Keratinocyte (primary cell): ENCODE results near the gene BET1L. TPM values are rescaled to one million over a fixed set of nuclear protein-coding genes. Genes with fewer than 3 reads are reported as not detected.

Experiments
- DNase-seq: peaks from one replicate; pipeline ENCODE4 v3.0.0-alpha.2; 2011; ENCODE audit warnings: low read depth, missing footprints, low spot score
- FAIRE-seq: peaks from 2 replicates; lab custom pipeline; 2011; peaks lifted over from hg19 to GRCh38; lab: Jason Lieb, UNC
- H2AFZ ChIP-seq: 2 replicates; pipeline ENCODE4 v1.6.0; 2012; ENCODE audit warnings: low read length, control low read depth, inconsistent platforms; ENCODE audit not compliant: control insufficient read depth
- H3K27ac ChIP-seq: 2 replicates; pipeline ENCODE4 v1.5.1; 2011; ENCODE audit warnings: low read length; ENCODE audit not compliant: control insufficient read depth, insufficient read depth
- H3K27me3 ChIP-seq: 3 replicates; pipeline ENCODE4 v1.6.0; 2011; ENCODE audit warnings: low read length; ENCODE audit not compliant: control insufficient read depth, insufficient read depth; ENCODE audit errors: extremely low read depth
- H3K36me3 ChIP-seq, 2 experiments: 2 replicates in 1 of 2; 3 replicates in 1 of 2; pipeline ENCODE4 v1.5.1; 2011; ENCODE audit warnings: low read length in 2 of 2, mild to moderate bottlenecking in 1 of 2; ENCODE audit not compliant: control insufficient read depth in 2 of 2, insufficient read depth in 2 of 2; ENCODE audit errors: extremely low read depth in 1 of 2
- H3K4me1 ChIP-seq: 3 replicates; pipeline ENCODE4 v1.5.1; 2011; ENCODE audit warnings: low read length; ENCODE audit not compliant: control insufficient read depth, insufficient read depth; ENCODE audit errors: extremely low read depth
- H3K4me2 ChIP-seq: 3 replicates; pipeline ENCODE4 v1.6.0; 2011; ENCODE audit warnings: low read depth, low read length; ENCODE audit not compliant: control insufficient read depth, insufficient read depth; ENCODE audit errors: extremely low read depth
- H3K4me3 ChIP-seq, 3 experiments: fragments of 200-600 bp in 1 of 3; sonication (generic) in 1 of 3; 2 replicates in 2 of 3; 3 replicates in 1 of 3; pipeline ENCODE4 v1.5.1; 2011 to 2016; ENCODE audit warnings: low read length in 3 of 3, mild to moderate bottlenecking in 3 of 3, control low read depth in 2 of 3, inconsistent platforms in 1 of 3, low read depth in 1 of 3, mixed read lengths in 1 of 3, mixed run types in 1 of 3, moderate library complexity in 1 of 3; ENCODE audit not compliant: control insufficient read depth in 2 of 3, insufficient read depth in 2 of 3; ENCODE audit errors: extremely low read depth in 1 of 3
- H3K79me2 ChIP-seq: 2 replicates; pipeline ENCODE4 v1.6.0; 2012; ENCODE audit warnings: low read length; ENCODE audit not compliant: control insufficient read depth, insufficient read depth
- H3K9ac ChIP-seq: 3 replicates; pipeline ENCODE4 v1.6.0; 2011; ENCODE audit warnings: low read length; ENCODE audit not compliant: control insufficient read depth, insufficient read depth; ENCODE audit errors: extremely low read depth
- H3K9me1 ChIP-seq: 3 replicates; pipeline ENCODE4 v1.6.0; 2011; ENCODE audit warnings: low read length; ENCODE audit not compliant: control insufficient read depth, insufficient read depth; ENCODE audit errors: extremely low read depth
- H3K9me3 ChIP-seq: 2 replicates; pipeline ENCODE4 v1.5.1; 2012; ENCODE audit warnings: low read depth, low read length; ENCODE audit not compliant: control insufficient read depth
- H4K20me1 ChIP-seq: 3 replicates; pipeline ENCODE4 v1.6.0; 2011; ENCODE audit warnings: low read length; ENCODE audit not compliant: control insufficient read depth, insufficient read depth; ENCODE audit errors: extremely low read depth
- EZH2 ChIP-seq: IDR thresholded peaks from one replicate; pipeline ENCODE4 v1.6.1; 2012; ENCODE audit warnings: inconsistent platforms, mild to moderate bottlenecking, low read length, moderate library complexity
- dilution Hi-C: fragments of 300-500 bp; cut with MboI; formaldehyde crosslinking; loops from one replicate; pipeline ENCODE4 v1.7.0; 2020; ENCODE audit warnings: low sequenced_read_pairs; ENCODE audit not compliant: extremely low pct_ligation_motif_present
- polyA plus RNA-seq, 5 experiments: library from polyadenylated mRNA; depleted of rRNA in 3 of 5; stranded (reverse) in 3 of 5; stranded (forward) in 1 of 5; unstranded in 1 of 5; fragments of >200 nt; gene quantifications; 1 replicate in 1 of 5; 2 replicates in 3 of 5; 3 replicates in 1 of 5; pipeline versions ENCODE4 v1.2.1 to v1.2.3, GENCODE V29; 2011 to 2012; ENCODE audit warnings: missing spikeins in 2 of 5, low read depth in 1 of 5, low replicate concordance in 1 of 5
- TF ChIP-seq, protein P1 (sequence below), 3 experiments: IDR thresholded peaks in 1 of 3; conservative IDR thresholded peaks in 1 of 3; optimal IDR thresholded peaks in 1 of 3; 2 replicates in 2 of 3; 3 replicates in 1 of 3; pipeline versions ENCODE3 to v1.5.1; 2011; ENCODE audit warnings: low read length in 3 of 3, mild to moderate bottlenecking in 3 of 3, moderate library complexity in 2 of 3, control low read depth in 1 of 3, inconsistent platforms in 1 of 3; ENCODE audit not compliant: insufficient read depth in 2 of 3; ENCODE audit errors: extremely low read depth in 1 of 3

BET1L gene
- polyA plus RNA-seq, 1 donor (not counting 4 experiments of a cell fraction or from before 2014, with no cell fraction given), result 27.0 TPM

DNA sequence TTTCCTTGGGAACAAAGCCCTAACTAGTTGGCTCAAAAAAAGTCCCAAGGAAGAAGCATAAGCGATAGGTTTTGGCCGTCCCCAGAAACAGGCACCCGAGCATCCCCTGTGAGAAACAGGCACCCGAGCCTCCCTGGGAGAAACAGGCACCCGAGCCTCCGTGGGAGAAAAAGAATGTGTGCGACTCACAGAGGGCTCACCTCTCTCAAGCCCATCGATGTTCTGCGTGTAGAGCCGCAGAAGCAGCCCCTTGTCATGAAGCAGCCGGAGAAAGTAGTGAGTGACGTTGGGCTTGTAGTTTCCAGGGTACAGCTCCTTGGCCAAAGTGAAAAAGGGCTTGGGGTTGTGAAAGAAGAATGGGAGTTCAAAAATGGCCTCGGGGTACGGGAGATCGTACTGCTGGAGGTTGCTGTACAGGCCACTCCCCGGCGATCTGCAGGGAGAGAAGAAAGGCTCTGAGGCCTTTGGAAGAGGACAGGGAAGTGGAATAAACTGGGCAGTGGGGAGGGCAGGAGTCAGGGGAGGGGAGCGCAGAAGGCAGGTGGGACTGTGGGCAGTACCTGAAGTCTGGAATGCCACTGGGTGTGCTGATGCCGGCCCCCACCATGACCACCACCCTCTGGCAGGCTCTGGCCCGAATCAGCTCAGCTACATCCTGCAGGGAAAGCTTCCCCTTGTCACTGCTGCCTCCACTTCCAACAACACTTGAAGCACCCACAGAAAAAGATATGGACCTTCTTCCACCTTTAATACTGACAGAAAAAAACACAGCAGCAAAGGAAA lies 25.8 kb upstream of the BET1L start:
- Histone ChIP-seq H3K79me2 (peaks cover 19% of the 10 kb centered on the region), H3K4me2 (no peak overlapping the region), H3K4me3 (no peak overlapping the region), H3K36me3 (peaks cover 0 to 1% of the 10 kb centered on the region in 2 experiments), H3K9ac (no peak overlapping the region), H2AFZ (no peak overlapping the region), H3K4me1 (peaks cover 7% of the 10 kb centered on the region), H3K9me3 (no peaks in the 10 kb centered on the region), H3K9me1 (no peaks in the 10 kb centered on the region), H3K27ac (no peak overlapping the region), H4K20me1 (no peaks in the 10 kb centered on the region), H3K27me3 (no peaks in the 10 kb centered on the region)
- dilution Hi-C loops, result no loop called here
- TF ChIP-seq EZH2, result no peak
- TF ChIP-seq, protein P1, sequence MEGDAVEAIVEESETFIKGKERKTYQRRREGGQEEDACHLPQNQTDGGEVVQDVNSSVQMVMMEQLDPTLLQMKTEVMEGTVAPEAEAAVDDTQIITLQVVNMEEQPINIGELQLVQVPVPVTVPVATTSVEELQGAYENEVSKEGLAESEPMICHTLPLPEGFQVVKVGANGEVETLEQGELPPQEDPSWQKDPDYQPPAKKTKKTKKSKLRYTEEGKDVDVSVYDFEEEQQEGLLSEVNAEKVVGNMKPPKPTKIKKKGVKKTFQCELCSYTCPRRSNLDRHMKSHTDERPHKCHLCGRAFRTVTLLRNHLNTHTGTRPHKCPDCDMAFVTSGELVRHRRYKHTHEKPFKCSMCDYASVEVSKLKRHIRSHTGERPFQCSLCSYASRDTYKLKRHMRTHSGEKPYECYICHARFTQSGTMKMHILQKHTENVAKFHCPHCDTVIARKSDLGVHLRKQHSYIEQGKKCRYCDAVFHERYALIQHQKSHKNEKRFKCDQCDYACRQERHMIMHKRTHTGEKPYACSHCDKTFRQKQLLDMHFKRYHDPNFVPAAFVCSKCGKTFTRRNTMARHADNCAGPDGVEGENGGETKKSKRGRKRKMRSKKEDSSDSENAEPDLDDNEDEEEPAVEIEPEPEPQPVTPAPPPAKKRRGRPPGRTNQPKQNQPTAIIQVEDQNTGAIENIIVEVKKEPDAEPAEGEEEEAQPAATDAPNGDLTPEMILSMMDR (optimal IDR thresholded peaks at IDR 0.05 in 1 of 3, IDR thresholded peaks at IDR 0.05 in 1 of 3, conservative IDR thresholded peaks at IDR 0.05 in 1 of 3; ENCODE audit: extremely low read depth in 1 of 3, insufficient read depth in 2 of 3, low read length in 3 of 3), result no peak
- DNase-seq (no peak), FAIRE-seq (no peak)

DNA sequence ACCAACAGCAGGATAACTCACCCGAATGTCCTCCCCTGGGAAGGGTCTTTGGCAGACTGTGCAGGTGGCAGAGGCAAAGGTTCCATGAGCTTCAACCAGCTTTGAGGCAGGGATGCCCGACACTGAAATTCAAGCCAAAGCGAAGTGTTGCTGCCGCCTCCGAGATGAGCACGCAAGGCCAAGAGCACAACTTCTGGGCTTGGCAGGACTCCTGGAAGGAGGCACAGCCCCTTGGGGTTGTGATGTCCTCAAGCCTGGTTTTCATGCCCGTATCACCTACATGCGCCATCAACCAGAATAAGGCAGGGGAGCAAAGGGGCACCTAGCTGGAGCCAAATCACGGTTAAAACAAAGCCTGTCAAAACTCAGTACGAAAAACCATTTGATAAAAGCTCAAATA lies 23.2 kb upstream of the BET1L start:
- Histone ChIP-seq H3K9me1 (no peaks in the 10 kb centered on the region), H3K27me3 (no peaks in the 10 kb centered on the region), H4K20me1 (no peaks in the 10 kb centered on the region), H3K4me3 (no peak overlapping the region), H3K27ac (no peak overlapping the region), H3K79me2 (peaks cover 3% of the 10 kb centered on the region), H3K4me1 (peaks cover 6% of the 10 kb centered on the region), H3K9me3 (no peaks in the 10 kb centered on the region), H3K9ac (no peak overlapping the region), H3K36me3 (peaks cover 0 to 1% of the 10 kb centered on the region in 2 experiments), H2AFZ (no peak overlapping the region), H3K4me2 (no peak overlapping the region)
- dilution Hi-C loops, result no loop called here
- no peak for FAIRE-seq
- TF ChIP-seq, protein P1 (optimal IDR thresholded peaks at IDR 0.05 in 1 of 3, IDR thresholded peaks at IDR 0.05 in 1 of 3, conservative IDR thresholded peaks at IDR 0.05 in 1 of 3; ENCODE audit: extremely low read depth in 1 of 3, insufficient read depth in 2 of 3, low read length in 3 of 3), result no peak
- TF ChIP-seq EZH2, result no peak
- DNase-seq, result no peak
